Natural killer cell (primary cell): ENCODE measurements around the gene HSD11B1. TPM values are rescaled to one million over a fixed set of nuclear protein-coding genes. Genes with fewer than 3 reads are reported as not detected.
A peak's percentile ranks its signal among the peaks of the same experiment; 100 is the strongest.

Experiments used
- ATAC-seq, 3 donors: fragments of 150-1000 bp in 2 of 3; fragments of 200-7000 bp in 1 of 3; cut with Tn5 transposase; 1 replicate in 1 of 3; 2 replicates in 2 of 3; pipeline ENCODE4 v1.10.0; 2021; ENCODE audit warnings: mild to moderate bottlenecking in 2 of 3, moderate library complexity in 2 of 3
- DNase-seq, 2 donors: peaks; one replicate each; pipeline versions ENCODE4 v3.0.0 to v3.0.0-alpha.2; 2013 to 2021; ENCODE audit warnings: mixed read lengths in 1 of 2
- H3K27ac ChIP-seq: one replicate; pipeline ENCODE4 v1.5.1; 2013; ENCODE audit warnings: mild to moderate bottlenecking, low read length
- H3K27me3 ChIP-seq: one replicate; pipeline ENCODE4 v1.6.1; 2013; ENCODE audit warnings: low read length; ENCODE audit not compliant: control insufficient read depth, insufficient read depth
- H3K36me3 ChIP-seq: one replicate; pipeline ENCODE4 v1.6.1; 2013; ENCODE audit warnings: low read length; ENCODE audit not compliant: control insufficient read depth, insufficient read depth
- H3K4me1 ChIP-seq: one replicate; pipeline ENCODE4 v1.6.1; 2013; ENCODE audit warnings: low read length; ENCODE audit not compliant: control insufficient read depth, insufficient read depth
- H3K4me3 ChIP-seq: one replicate; pipeline ENCODE4 v1.5.1; 2013; ENCODE audit warnings: low read length
- H3K9me3 ChIP-seq: one replicate; pipeline ENCODE4 v1.6.1; 2013; ENCODE audit warnings: low read length; ENCODE audit not compliant: control insufficient read depth, insufficient read depth
- H3K27ac Mint-ChIP-seq, 2 donors: one replicate each; pipeline ENCODE4 v1.8.0; 2022; ENCODE audit warnings: mild to moderate bottlenecking in 2 of 2, mixed read lengths in 2 of 2, moderate library complexity in 1 of 2
- H3K27me3 Mint-ChIP-seq, 2 donors: one replicate each; pipeline ENCODE4 v1.8.0; 2022; ENCODE audit warnings: low read depth in 2 of 2, mixed read lengths in 2 of 2
- H3K36me3 Mint-ChIP-seq: one replicate; pipeline ENCODE4 v1.8.0; 2022; ENCODE audit warnings: mixed read lengths
- H3K4me1 Mint-ChIP-seq, 2 donors: one replicate each; pipeline ENCODE4 v1.8.0; 2022; ENCODE audit warnings: mixed read lengths in 2 of 2
- H3K4me3 Mint-ChIP-seq: one replicate; pipeline ENCODE4 v1.8.0; 2022; ENCODE audit warnings: mild to moderate bottlenecking, moderate library complexity, mixed read lengths
- H3K9me3 Mint-ChIP-seq, 2 donors: one replicate each; pipeline ENCODE4 v1.8.0; 2022; ENCODE audit warnings: mixed read lengths in 2 of 2
- CTCF ChIP-seq: fragments of 200-600 bp; IDR thresholded peaks from one replicate; pipeline ENCODE4 v1.8.0; 2022; ENCODE audit warnings: antibody characterized with exemption
- WGBS: methylation state at CpG from one replicate; pipeline ENCODE4 v1.1.7; 2013; ENCODE audit warnings: missing lambda C conversion rate; ENCODE audit not compliant: insufficient coverage; 5-methylcytosine and 5-hydroxymethylcytosine counted together
- intact Hi-C: fragments of 100-400 bp; cut with micrococcal nuclease; formaldehyde crosslinking; loops from one replicate; pipeline ENCODE4 v1.14.2; 2022
- total RNA-seq, 4 donors: library from RNA; stranded (reverse); fragments of 120-200 nt in 1 of 4; gene quantifications; one replicate each; pipeline versions ENCODE4 v1.2.3 to v1.2.4, GENCODE V29; 2013 to 2022

Gene HSD11B1
- total RNA-seq, 3 donors from 2014 or later (not counting 1 experiment from before 2014, with no cell fraction given), result not detected

- peak overlapping the region; percentile 66 for H3K4me3 ChIP-seq
- intact Hi-C loops, result loop anchor here (1.0 kb wide), 2 partner anchors 15 to 22 kb away; partner anchors contain the start of gene C1orf74
- TF ChIP-seq CTCF, result no peak
- H3K4me1 ChIP-seq, result peaks cover 53% of the 10 kb centered on the region
- Mint-ChIP-seq H3K9me3 (no peaks in the 10 kb centered on the region), H3K4me3 (no peak overlapping the region), H3K27ac (no peak overlapping the region), H3K4me1 (peaks cover 44 to 47% of the 10 kb centered on the region in 2 donors), H3K36me3 (peaks cover 5% of the 10 kb centered on the region), H3K27me3 (no peaks in the 10 kb centered on the region)
- peak overlapping the region; percentile 69 for H3K27ac ChIP-seq
- H3K9me3 ChIP-seq, result no peaks in the 10 kb centered on the region
- peaks cover 45% of the 10 kb centered on the region for H3K36me3 ChIP-seq
- ATAC-seq (peak; percentile 75 to 83 (median 76)), DNase-seq (peak; percentile 51 to 83)
- no peaks in the 10 kb centered on the region for H3K27me3 ChIP-seq
- WGBS, result under 1% methylated on average over 11 of the region's 13 CpGs
Observed at GRCh38 chr1:209769171-209769904, 64.7 kb downstream of the HSD11B1 start.

- DNase-seq (peak in 1 of 2 donors; percentile 44), ATAC-seq (peak; percentile 3 to 15 (median 3))
- peak overlapping the region; percentile 69 for H3K27ac ChIP-seq
- Mint-ChIP-seq H3K27ac (no peak overlapping the region), H3K36me3 (peaks cover 10% of the 10 kb centered on the region), H3K27me3 (no peaks in the 10 kb centered on the region), H3K4me1 (peaks cover 44 to 50% of the 10 kb centered on the region in 2 donors), H3K4me3 (no peak overlapping the region), H3K9me3 (no peaks in the 10 kb centered on the region)
- intact Hi-C loops, result loop anchor here (1.0 kb wide), 2 partner anchors 14 to 23 kb away; partner anchors contain the start of gene C1orf74
- no peaks in the 10 kb centered on the region for H3K9me3 ChIP-seq
- WGBS, result 5% methylated on average over 6 of the region's 7 CpGs
- no peaks in the 10 kb centered on the region for H3K27me3 ChIP-seq
- H3K4me3 ChIP-seq, result peak overlapping the region; percentile 66
- H3K36me3 ChIP-seq, result peaks cover 48% of the 10 kb centered on the region
- peaks cover 50% of the 10 kb centered on the region for H3K4me1 ChIP-seq
- no peak for TF ChIP-seq CTCF
Observed at GRCh38 chr1:209769971-209770370, 65.3 kb downstream of the HSD11B1 start.

DNA sequence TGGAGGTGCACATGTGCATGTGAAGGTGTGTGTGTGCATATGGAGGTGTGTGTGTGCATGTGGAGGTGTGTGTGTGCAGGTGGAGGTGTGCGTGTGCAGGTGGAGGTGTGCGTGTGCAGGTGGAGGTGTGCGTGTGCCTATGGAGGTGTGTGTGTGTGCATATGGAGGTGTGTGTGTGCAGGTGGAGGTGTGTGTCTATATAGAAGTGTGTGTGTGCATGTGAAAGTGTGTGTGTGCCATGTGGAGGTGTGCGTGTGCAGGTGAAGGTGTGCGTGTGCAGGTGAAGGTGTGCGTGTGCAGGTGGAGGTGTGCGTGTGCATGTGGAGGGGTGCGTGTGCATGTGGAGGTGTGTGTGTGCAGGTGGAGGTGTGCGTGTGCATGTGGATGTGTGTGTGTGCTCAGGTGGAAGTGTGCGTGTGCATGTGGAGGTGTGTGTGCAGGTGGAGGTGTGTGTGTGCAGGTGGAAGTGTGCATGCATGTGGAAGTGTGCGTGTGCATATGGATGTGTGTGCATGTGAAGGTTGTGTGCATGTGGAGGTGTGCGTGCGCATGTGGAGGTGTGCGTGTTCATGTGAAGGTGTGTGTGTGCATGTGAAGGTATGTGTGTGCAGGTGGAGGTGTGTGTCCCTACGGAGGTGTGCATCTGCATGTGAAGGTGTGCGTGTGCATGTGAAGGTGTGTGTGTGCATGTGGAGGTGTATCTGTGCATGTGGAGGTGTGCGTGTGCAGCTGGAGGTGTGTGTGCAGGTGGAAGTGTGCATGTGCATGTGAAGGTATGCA is 66.2 kb downstream of the HSD11B1 start:
- no peak for TF ChIP-seq CTCF
- Histone ChIP-seq H3K27me3 (no peaks in the 10 kb centered on the region), H3K36me3 (peaks cover 51% of the 10 kb centered on the region), H3K4me3 (peak overlapping the region; percentile 66), H3K9me3 (no peaks in the 10 kb centered on the region), H3K27ac (no peak overlapping the region), H3K4me1 (peaks cover 51% of the 10 kb centered on the region)
- Mint-ChIP-seq H3K4me3 (no peak overlapping the region), H3K36me3 (peaks cover 16% of the 10 kb centered on the region), H3K9me3 (no peaks in the 10 kb centered on the region), H3K27ac (no peak overlapping the region), H3K27me3 (no peaks in the 10 kb centered on the region), H3K4me1 (peaks cover 39 to 53% of the 10 kb centered on the region in 2 donors)
- 96% methylated on average over 17 of the region's 17 CpGs for WGBS
- DNase-seq (no peak), ATAC-seq (no peak)
- intact Hi-C loops, result no loop called here
